ENCODE results near the gene FLT1. TPM values are rescaled to one million over a fixed set of nuclear protein-coding genes. Genes with fewer than 3 reads are reported as not detected.

The FLT1 gene
- polyA plus RNA-seq, 3 donors = 6.3 to 31.8 (median 6.6) TPM

GRCh38 chr13:28257305-28257704 is 237.6 kb downstream of the FLT1 start:
- 88 to 100% (median 92%) methylated on average over 4 of the region's 4 CpGs for WGBS, 3 donors
- no peak overlapping the region for H3K27ac ChIP-seq (ENCODE audit: low read depth, low read length)

- 96 to 100% (median 98%) methylated on average over 1 of the region's 1 CpG for WGBS, 3 donors
- H3K27ac ChIP-seq (ENCODE audit: low read depth, low read length) = no peak overlapping the region
Measured at GRCh38 chr13:28252547-28252946, 242.4 kb downstream of the FLT1 start.

GRCh38 chr13:28251466-28251865 is 243.5 kb downstream of the FLT1 start:
- WGBS, 3 donors = 69 to 91% (median 70%) methylated on average over 6 of the region's 6 CpGs
- H3K27ac ChIP-seq (ENCODE audit: low read depth, low read length) = no peak overlapping the region

GRCh38 chr13:28250542-28250941 is 244.4 kb downstream of the FLT1 start:
- WGBS, 3 donors = 82 to 93% (median 87%) methylated on average over 10 of the region's 10 CpGs
- no peak overlapping the region for H3K27ac ChIP-seq (ENCODE audit: low read depth, low read length)

Other genes with a start within 250 kb of the FLT1 start
- 10 to 100 TPM; 28.1 to 96.7 (median 85.3) TPM for gene POMP, start 164.0 kb upstream of the FLT1 start, polyA plus RNA-seq
- 1 to 10 TPM; 3.0 to 7.9 (median 4.4) TPM for gene SLC46A3, start 223.8 kb upstream of the FLT1 start, polyA plus RNA-seq

All from adipose tissue (tissue), 3 donors.